Fibroblast of villous mesenchyme (primary cell): Measurements from ENCODE around the gene FOXN3. TPM values are rescaled to one million over a fixed set of nuclear protein-coding genes. Genes with fewer than 3 reads are reported as not detected.
"Not testable (repeated sequence)": the region's sequence is repeated elsewhere in the genome, so short reads cannot be mapped to it uniquely, and the experiment has no call there.

ENCODE experiments used
- DNase-seq: peaks from one replicate; pipeline ENCODE4 v3.0.0-alpha.2; 2010; ENCODE audit warnings: low read depth
- H3K4me3 ChIP-seq: 2 replicates; pipeline ENCODE4 v1.5.1; 2011; ENCODE audit warnings: low read depth, mild to moderate bottlenecking, low read length
- total RNA-seq: library from RNA; depleted of rRNA; stranded (reverse); fragments of >200 nt; gene quantifications from 2 replicates; pipeline ENCODE4 v1.2.3, GENCODE V29; 2012
- TF ChIP-seq, protein P1 (sequence below): IDR thresholded peaks from 2 replicates; pipeline ENCODE4 v1.5.1; 2012; ENCODE audit warnings: low read depth, mild to moderate bottlenecking, low read length; ENCODE audit not compliant: insufficient read depth

FOXN3 gene
- total RNA-seq, 1 donor: 33.2 TPM

DNA sequence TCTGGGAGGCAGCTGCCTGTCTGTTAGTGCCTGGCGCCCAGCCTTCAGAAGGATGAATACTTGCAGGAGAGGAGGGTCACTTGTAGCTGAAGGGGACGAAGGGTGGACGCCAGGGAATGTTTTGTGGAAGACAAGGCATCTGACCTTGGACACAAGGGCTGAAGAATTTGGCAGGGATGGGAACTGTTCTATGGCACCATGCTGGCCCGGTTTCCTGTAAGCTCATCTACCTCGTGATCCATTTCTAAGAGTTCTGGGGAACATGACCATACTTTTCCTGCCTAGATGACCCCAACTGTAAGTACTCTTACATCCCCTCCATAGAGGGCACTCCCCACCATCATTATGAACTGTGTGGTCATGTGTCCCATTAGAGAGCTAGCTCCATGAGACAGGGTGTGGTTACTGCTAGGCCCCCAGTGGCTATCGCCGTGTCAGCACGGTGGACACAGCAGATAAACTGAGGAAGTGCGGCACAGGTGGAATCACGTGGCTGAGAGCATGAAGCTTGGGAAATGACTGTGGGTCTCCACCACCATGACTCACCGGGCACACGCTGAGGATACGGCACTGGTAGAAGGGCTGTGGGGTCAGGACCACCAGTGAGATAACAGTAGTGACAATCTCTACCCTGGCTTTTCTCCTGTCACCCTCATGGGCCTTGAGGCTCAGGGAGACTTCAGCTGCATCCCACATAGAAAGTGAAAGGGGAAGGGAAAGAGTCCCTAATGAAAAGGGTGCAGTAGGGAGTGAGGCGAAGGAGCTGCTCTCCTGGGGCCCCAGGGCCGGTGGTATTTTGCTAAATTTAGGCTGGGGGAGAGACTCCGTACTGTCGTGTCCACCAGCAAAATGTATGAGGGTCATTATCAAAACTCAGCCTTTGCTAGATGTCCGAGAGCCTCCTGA lies 252.6 kb downstream of the FOXN3 start:
- H3K4me3 ChIP-seq: no peak overlapping the region
- DNase-seq: no peak
- TF ChIP-seq, protein P1, sequence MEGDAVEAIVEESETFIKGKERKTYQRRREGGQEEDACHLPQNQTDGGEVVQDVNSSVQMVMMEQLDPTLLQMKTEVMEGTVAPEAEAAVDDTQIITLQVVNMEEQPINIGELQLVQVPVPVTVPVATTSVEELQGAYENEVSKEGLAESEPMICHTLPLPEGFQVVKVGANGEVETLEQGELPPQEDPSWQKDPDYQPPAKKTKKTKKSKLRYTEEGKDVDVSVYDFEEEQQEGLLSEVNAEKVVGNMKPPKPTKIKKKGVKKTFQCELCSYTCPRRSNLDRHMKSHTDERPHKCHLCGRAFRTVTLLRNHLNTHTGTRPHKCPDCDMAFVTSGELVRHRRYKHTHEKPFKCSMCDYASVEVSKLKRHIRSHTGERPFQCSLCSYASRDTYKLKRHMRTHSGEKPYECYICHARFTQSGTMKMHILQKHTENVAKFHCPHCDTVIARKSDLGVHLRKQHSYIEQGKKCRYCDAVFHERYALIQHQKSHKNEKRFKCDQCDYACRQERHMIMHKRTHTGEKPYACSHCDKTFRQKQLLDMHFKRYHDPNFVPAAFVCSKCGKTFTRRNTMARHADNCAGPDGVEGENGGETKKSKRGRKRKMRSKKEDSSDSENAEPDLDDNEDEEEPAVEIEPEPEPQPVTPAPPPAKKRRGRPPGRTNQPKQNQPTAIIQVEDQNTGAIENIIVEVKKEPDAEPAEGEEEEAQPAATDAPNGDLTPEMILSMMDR: no peak

DNA sequence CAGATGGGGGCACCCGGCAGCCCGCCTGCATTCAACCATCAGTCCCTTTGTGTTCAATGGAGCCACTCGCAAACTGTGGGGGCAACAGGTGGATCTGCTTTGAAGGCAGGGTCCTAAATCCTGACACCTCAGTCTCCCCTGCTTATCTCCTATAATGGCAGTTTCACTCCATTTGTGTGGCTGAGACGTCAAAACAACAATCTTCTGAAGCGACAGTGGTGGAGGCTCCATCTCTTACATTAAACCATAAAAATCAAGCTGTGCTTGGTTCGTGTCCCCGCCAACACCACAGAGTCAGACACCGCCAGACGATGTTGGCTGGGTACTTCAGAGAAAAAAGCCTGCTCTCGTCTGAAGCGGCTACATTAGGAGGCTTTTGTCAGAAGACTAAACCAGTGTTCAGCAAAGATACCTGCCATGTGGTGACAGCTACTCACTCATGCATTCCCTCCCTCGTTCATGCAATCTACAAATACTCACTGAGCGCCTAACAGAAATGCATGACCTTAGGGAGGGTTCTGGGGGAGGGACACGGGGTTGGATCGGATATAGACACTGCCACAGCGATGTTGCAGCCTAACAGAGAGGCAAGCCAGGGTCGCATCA lies 253.9 kb downstream of the FOXN3 start:
- TF ChIP-seq, protein P1: no peak
- H3K4me3 ChIP-seq: no peak overlapping the region
- no peak for DNase-seq

- TF ChIP-seq, protein P1: no peak
- no peak overlapping the region for H3K4me3 ChIP-seq
- DNase-seq: no peak
Observed at GRCh38 chr14:89162586-89162985, 254.4 kb downstream of the FOXN3 start.

- TF ChIP-seq, protein P1: no peak
- no peak for DNase-seq
- no peak overlapping the region for H3K4me3 ChIP-seq
Observed at GRCh38 chr14:89160437-89160836, 256.6 kb downstream of the FOXN3 start.

DNA sequence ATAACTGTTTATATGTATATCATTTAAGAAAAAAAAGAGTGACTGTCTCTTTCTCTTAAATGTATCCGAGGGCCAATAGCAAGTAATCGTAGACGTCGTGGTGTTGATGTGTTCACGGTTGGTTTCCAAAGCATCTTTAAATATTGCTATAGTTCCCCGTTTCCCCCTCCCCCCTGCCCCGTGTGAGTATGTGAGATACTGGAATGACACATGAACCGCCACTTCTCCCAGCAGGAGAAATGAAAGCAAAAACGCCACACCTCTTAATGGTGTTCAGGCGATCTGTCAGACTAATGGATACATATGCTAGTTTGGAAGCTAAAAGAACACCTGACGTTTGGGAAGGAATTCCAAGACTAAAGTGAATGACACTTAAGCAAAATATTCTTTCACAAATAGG lies 258.3 kb downstream of the FOXN3 start:
- TF ChIP-seq, protein P1: no peak
- H3K4me3 ChIP-seq: no peak overlapping the region
- no peak for DNase-seq

- not testable (repeated sequence) for DNase-seq, H3K4me3 ChIP-seq
Observed at GRCh38 chr14:89158104-89158503, 258.9 kb downstream of the FOXN3 start.

DNA sequence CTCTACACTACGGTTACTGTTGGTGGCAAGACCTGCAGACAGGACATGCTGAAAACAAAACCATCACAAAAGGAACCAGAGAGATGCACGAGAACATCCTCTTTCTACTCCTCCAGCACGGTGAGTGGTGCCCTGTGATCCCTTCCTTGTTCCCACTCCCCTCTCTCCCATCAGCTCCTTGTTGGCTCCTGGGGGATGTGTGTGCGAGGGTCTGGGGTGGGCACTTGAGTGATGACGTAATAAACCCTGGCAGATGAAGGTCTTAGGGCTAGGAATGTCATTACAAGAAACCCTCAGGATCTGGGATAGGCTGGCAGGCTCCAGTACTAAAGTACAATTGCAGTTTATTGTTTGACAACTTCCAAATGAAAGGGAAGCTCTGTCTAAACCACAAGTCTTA lies 261.5 kb downstream of the FOXN3 start:
- no peak for DNase-seq
- H3K4me3 ChIP-seq: no peak overlapping the region
- TF ChIP-seq, protein P1: no peak

DNA sequence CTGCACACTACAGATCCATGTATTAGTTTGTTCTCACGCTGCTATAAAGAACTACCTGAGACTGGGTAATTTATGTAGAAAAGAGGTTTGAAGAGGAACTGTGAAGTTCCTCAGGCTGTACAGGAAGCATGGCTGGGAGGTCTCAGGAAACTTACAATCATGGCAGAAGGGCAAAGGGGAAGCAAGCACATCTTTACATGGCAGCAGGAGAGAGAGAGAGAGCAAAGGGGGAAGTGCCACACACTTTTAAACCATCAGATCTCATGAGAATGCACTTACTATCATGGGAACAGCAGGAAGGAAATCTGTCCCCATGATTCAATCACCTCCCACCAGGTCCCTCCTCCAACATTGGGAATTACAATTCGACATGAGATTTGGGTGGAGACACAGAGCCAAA lies 265.3 kb downstream of the FOXN3 start:
- not testable (repeated sequence) for H3K4me3 ChIP-seq, DNase-seq
